GM18517 (cell line): Measurements from ENCODE around the gene F12.
A peak's percentile ranks its signal among the peaks of the same experiment; 100 is the strongest.
"Not testable (repeated sequence)": the region's sequence is repeated elsewhere in the genome, so short reads cannot be mapped to it uniquely, and the experiment has no call there.

ENCODE experiments used
- ATAC-seq: cut with Tn5 transposase; IDR thresholded peaks from one replicate; pipeline ENCODE4 v1.9.1; 2021; ENCODE audit warnings: mild to moderate bottlenecking, moderate library complexity; ENCODE audit not compliant: unreplicated experiment

F12 gene

GRCh38 chr5:177417081-177417480 lies 7.7 kb upstream of the F12 start:
- not testable (repeated sequence) for ATAC-seq

GRCh38 chr5:177414481-177414880 lies 5.1 kb upstream of the F12 start:
- ATAC-seq: no peak

GRCh38 chr5:177412603-177413233 lies 3.4 kb upstream of the F12 start:
- peak; percentile 79 for ATAC-seq

GRCh38 chr5:177410575-177410974 lies 1.2 kb upstream of the F12 start:
- ATAC-seq: no peak

GRCh38 chr5:177405805-177406204 lies 3.6 kb downstream of the F12 start:
- no peak for ATAC-seq

GRCh38 chr5:177405312-177405711 lies 4.1 kb downstream of the F12 start:
- ATAC-seq: no peak

- ATAC-seq: no peak
Measured at GRCh38 chr5:177404641-177405179, 4.7 kb downstream of the F12 start.

DNA sequence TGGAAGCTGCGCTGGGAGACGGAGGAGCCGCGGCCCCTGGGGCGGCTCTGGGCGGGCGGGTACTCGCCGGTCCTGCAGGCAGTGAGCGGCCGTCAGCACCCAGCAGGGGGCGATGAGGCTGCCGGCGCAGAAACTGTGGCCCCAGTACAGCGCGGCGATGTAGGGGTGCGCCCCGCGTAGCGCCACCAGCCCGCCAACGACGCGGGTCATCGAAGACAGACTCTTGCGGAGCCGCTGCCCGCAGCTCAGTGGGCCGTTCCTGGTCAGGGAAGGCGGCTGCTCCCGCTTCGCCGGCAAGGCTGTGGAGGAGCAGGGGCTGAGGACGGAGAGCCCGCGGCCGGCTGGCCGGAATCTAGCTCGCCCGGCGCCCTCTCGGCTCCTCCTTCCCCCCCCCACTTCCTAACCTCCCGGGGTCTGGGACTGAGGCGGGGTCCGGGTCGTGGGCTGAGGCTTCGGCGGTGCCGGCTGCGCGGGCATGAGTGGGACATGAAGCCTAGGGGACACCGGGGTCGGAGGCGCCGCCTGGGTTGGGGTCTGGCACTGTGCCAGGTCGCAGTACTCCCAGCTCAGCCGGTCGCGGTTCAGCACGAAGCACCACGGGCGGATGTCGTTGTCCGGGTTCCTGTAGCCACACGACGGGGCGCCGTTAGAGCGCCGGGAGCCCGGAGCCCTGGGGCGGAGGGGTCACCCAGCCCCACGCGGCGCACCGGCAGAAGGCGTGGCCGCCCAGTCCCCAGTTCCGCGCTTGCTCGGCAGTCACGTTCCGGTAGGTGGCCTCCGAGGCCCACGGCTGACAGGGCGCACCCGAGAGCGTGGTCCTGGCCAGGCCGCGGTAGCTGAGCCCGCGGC lies 5.3 kb downstream of the F12 start:
- ATAC-seq: peak; percentile 73

DNA sequence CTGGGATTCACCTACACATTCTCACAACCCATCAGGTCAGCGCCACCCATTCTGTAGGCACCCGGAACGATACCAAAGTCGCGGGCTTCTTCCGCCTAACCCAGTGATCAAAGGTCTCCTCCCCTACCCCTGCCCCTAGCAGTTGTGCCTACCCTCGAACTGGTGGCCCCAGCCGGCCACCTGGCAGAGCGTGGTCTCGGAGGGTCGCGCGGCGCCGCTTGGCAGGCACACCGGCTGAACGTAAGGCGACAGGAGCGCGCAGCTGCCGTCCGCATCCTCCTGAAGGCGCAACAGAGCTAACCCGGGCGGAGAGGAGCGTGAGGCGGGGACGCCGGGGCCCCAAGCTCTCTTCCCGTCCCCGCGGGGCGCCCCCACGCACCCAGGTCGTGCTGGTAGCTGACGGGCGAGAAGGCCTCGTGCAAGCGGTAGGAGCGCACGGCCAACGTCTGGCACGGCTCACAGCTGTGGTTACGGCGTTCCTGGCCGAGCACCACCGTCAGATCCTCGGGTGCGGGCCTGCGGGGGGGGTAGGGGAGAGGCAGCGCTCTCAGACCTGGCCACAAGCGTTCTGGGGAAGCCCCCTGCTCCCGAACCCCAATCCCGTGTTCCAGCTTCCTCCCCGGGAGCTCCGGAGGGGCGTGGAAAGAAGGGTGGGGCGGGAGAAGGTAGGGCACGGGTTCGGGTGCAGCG lies 6.1 kb downstream of the F12 start:
- peak; percentile 12 for ATAC-seq

DNA sequence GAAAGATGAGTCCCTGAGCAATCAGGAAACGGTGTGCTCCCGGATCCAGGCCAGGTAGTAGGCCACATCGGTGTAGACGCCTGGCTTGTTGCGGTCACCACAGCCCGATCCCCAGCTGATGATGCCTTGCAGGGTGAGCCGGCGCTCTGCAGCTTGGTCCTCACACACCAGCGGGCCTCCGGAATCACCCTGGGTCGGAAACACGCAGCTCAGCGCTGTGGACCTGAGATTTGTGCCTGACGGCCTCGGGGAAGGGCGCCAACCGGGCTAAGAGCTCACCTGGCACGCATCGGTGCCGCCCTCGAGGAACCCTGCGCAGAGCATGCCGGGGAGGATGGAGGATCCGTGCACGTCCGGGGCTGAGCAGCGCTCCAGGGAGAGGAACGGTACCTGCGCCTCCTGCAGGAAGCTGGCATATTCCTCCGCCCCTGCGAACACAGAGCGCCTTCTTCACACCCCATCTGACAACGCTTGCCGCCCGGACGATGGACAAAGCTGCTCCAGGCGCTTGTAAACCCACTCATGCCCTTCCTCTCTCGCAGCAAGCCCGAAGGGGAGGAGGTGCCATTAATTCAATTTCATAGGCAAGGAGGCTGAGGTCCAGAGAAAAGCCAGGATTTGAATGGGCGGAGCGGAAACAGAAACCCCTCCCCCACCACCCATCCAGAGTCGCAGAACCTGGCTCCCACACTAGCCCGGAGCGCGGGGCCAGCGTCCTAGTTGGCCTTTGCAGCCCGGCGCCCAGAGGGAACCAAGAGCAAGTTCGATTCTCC lies 6.9 kb downstream of the F12 start:
- ATAC-seq: no peak

- no peak for ATAC-seq
Measured at GRCh38 chr5:177399997-177400868, 9.1 kb downstream of the F12 start, which contains the start of gene PFN3. TSS of gene PFN3 (minus strand) at chr5:177400661. CDS start at chr5:177400576, 85 bp downstream.

GRCh38 chr5:177397875-177398390 lies 11.4 kb downstream of the F12 start:
- ATAC-seq: no peak

- no peak for ATAC-seq
Measured at GRCh38 chr5:177396807-177397206, 12.6 kb downstream of the F12 start.

- no peak for ATAC-seq
Measured at GRCh38 chr5:177396078-177396477, 13.3 kb downstream of the F12 start.

- ATAC-seq: no peak
Measured at GRCh38 chr5:177393990-177394389, 15.4 kb downstream of the F12 start.

DNA sequence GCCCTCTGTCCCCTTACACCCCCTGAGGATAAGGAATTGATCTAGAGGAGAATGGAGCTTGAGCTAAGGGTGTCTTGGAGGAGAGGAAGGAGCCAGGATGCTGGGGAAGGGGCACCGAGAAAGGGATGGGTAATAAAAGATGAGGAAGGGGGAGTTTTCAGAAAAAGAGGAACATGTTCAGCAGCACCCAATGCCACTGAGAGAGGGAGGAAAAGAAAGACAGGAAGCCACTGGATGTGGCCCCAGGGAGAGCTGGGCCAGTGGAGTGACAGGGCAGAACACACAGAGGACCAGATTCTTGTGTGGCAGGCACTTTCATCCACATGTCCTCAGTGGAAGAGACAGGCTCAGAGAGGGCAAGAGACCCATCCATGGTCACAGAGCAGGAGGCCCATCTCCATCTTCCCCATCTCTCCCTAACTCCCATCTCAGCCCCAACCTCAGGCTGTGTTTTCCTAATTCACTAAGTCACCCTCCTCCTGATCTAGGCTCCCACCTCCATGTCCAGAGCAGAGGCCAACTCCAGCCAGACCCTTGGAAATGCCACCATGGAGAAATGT lies 16.1 kb downstream of the F12 start:
- ATAC-seq: no peak

DNA sequence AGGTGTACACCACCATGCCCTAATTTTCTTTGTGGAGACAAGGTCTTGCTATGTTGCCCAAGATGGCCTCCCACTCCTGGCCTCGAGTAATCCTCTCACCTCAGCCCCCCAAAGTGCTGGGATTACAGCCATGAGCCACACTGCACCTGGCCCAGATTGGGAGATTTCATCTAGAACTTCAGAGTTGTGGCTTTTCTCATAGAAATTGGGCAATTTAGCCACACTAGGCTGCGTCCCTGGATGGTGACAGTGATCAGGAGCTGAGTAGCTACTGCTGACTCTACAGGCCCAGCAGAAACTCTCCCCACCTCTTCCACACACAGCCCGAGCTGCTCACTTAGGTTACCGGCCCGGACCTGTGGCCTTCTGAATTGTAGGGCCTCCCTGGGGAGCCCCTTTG lies 16.6 kb downstream of the F12 start:
- no peak for ATAC-seq

GRCh38 chr5:177390363-177391300 lies 18.7 kb downstream of the F12 start:
- ATAC-seq: peak; percentile 50
